K562 (cell line): Measurements from ENCODE around the gene PNMA8B. TPM values are rescaled to one million over a fixed set of nuclear protein-coding genes. Genes with fewer than 3 reads are reported as not detected.
A peak's percentile ranks its signal among the peaks of the same experiment; 100 is the strongest.

Source experiments
- CHD7 ChIP-seq: fragments of 200-600 bp; sonication (generic); IDR thresholded peaks from one replicate; pipeline ENCODE4 v1.6.1; 2012; ENCODE audit warnings: mild to moderate bottlenecking, low read depth, low read length, inconsistent platforms
- OTX1 ChIP-seq: fragments of 450-650 bp; formaldehyde crosslinking; IDR thresholded peaks from 2 replicates; pipeline ENCODE4 v1.4.0; 2022; ENCODE audit warnings: mild to moderate bottlenecking
- PHF8 ChIP-seq: fragments of 200-600 bp; sonication (generic); IDR thresholded peaks from 2 replicates; pipeline ENCODE4 v1.6.1; 2012; ENCODE audit warnings: mixed run types, mild to moderate bottlenecking, inconsistent platforms, low read length, moderate library complexity, borderline replicate concordance
- PML ChIP-seq: IDR thresholded peaks from 2 replicates; pipeline ENCODE4 v1.6.1; 2012; ENCODE audit warnings: low read length, inconsistent platforms
- ZNF217 ChIP-seq: sonication (generic); formaldehyde crosslinking; IDR thresholded peaks from 2 replicates; pipeline ENCODE4 v1.8.0; 2022; ENCODE audit warnings: mild to moderate bottlenecking, missing genetic modification reagents
- ZNF232 ChIP-seq: sonication (generic); formaldehyde crosslinking; IDR thresholded peaks from 2 replicates; pipeline ENCODE4 v1.8.0; 2022; ENCODE audit warnings: mild to moderate bottlenecking, missing genetic modification reagents
- ZNF316 ChIP-seq: fragments of 450-650 bp; IDR thresholded peaks from 2 replicates; pipeline ENCODE4 v1.6.1; 2016
- ZZZ3 ChIP-seq: fragments of 450-650 bp; IDR thresholded peaks from 2 replicates; pipeline ENCODE4 v1.6.1; 2016; ENCODE audit warnings: antibody characterized with exemption, mild to moderate bottlenecking, moderate library complexity
- polyA plus RNA-seq, 8 experiments: library from polyadenylated mRNA; depleted of rRNA in 4 of 8; stranded (reverse) in 5 of 8; unstranded in 3 of 8; fragments of >200 nt; fragmentation: Nextera tagmentation in 2 of 8; fragmentation: Illumina TruSeq in 1 of 8; extraction: Ambion mirVana in 2 of 8; extraction: Trizol in 1 of 8; gene quantifications; 2 replicates each; pipeline versions ENCODE4 v1.2.1 to v1.2.3, GENCODE V29; 2011 to 2014; ENCODE audit warnings: inconsistent platforms in 1 of 8, missing spikeins in 1 of 8
- total RNA-seq, 7 experiments: library from RNA; depleted of rRNA in 6 of 7; stranded (reverse); fragments of >200 nt in 6 of 7; fragmentation: Illumina TruSeq in 2 of 7; extraction: Trizol in 2 of 7; gene quantifications; 2 replicates each; pipeline versions ENCODE4 v1.2.1 to v1.2.3, GENCODE V29; 2011 to 2021; ENCODE audit warnings: low replicate concordance in 1 of 7
- TF ChIP-seq, protein P1 (sequence below): fragments of 250-450 bp; sonication (Bioruptor Pico); IDR thresholded peaks from 2 replicates; pipeline ENCODE4 v1.5.0; 2021; ENCODE audit warnings: mild to moderate bottlenecking, borderline replicate concordance
- TF ChIP-seq, protein P2 (sequence below), 2 experiments: fragments of 450-650 bp in 1 of 2; sonication (generic) in 1 of 2; formaldehyde crosslinking in 1 of 2; IDR thresholded peaks in 1 of 2; conservative IDR thresholded peaks in 1 of 2; 2 replicates each; pipeline versions ENCODE4 v1.6.1 to v1.8.1; 2016 to 2023; ENCODE audit warnings: mild to moderate bottlenecking in 2 of 2, moderate library complexity in 2 of 2, inconsistent platforms in 1 of 2, missing genetic modification reagents in 1 of 2
- TF ChIP-seq, protein P3 (sequence below): fragments of 450-650 bp; IDR thresholded peaks from 2 replicates; pipeline ENCODE4 v1.6.1; 2016; ENCODE audit warnings: antibody characterized with exemption

Gene PNMA8B
- total and polyA plus RNA-seq, 9 of the 15 experiments (the other 6 are each of a cell fraction or from before 2014, with no cell fraction given), result not detected

GRCh38 chr19:46471116-46471733, 24.4 kb downstream of the PNMA8B start, which contains the start of gene PNMA8A (continued):
- TF ChIP-seq, protein P1, sequence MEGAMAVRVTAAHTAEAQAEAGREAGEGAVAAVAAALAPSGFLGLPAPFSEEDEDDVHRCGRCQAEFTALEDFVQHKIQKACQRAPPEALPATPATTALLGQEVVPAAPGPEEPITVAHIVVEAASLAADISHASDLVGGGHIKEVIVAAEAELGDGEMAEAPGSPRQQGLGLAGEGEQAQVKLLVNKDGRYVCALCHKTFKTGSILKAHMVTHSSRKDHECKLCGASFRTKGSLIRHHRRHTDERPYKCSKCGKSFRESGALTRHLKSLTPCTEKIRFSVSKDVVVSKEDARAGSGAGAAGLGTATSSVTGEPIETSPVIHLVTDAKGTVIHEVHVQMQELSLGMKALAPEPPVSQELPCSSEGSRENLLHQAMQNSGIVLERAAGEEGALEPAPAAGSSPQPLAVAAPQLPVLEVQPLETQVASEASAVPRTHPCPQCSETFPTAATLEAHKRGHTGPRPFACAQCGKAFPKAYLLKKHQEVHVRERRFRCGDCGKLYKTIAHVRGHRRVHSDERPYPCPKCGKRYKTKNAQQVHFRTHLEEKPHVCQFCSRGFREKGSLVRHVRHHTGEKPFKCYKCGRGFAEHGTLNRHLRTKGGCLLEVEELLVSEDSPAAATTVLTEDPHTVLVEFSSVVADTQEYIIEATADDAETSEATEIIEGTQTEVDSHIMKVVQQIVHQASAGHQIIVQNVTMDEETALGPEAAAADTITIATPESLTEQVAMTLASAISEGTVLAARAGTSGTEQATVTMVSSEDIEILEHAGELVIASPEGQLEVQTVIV (CRISPR knock-in tag), result no peak
- TF ChIP-seq, protein P2, sequence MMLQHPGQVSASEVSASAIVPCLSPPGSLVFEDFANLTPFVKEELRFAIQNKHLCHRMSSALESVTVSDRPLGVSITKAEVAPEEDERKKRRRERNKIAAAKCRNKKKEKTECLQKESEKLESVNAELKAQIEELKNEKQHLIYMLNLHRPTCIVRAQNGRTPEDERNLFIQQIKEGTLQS (IDR thresholded peaks at IDR 0.05), result no peak
- TF ChIP-seq, protein P2 (CRISPR knock-in tag; conservative IDR thresholded peaks at IDR 0.05), result no peak
- TF ChIP-seq ZNF232 (CRISPR knock-in tag) (no peak), ZNF316 (peak; percentile 11; the same call in 1 of the 2 replicates), ZNF217 (CRISPR knock-in tag) (no peak), CHD7 (no peak), OTX1 (CRISPR knock-in tag) (no peak), ZZZ3 (no peak), PHF8 (peak; percentile 83), PML (0 out of 2 replicates have a peak, but pooled peaks have one; percentile 42)
- TF ChIP-seq, protein P3, sequence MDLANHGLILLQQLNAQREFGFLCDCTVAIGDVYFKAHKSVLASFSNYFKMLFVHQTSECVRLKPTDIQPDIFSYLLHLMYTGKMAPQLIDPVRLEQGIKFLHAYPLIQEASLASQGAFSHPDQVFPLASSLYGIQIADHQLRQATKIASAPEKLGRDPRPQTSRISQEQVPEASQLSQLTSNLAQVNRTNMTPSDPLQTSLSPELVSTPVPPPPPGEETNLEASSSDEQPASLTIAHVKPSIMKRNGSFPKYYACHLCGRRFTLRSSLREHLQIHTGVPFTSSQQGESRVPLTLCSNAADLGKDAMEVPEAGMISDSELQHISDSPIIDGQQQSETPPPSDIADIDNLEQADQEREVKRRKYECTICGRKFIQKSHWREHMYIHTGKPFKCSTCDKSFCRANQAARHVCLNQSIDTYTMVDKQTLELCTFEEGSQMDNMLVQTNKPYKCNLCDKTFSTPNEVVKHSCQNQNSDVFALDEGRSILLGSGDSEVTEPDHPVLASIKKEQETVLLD, result 0 out of 2 replicates have a peak, but pooled peaks have one; percentile 22
